Measurements from ENCODE around the gene UBLCP1. TPM values are rescaled to one million over a fixed set of nuclear protein-coding genes. Genes with fewer than 3 reads are reported as not detected.
A peak's percentile ranks its signal among the peaks of the same experiment; 100 is the strongest.

The UBLCP1 gene
- total RNA-seq, 1 donor from 2014 or later: 15.0 TPM

DNA sequence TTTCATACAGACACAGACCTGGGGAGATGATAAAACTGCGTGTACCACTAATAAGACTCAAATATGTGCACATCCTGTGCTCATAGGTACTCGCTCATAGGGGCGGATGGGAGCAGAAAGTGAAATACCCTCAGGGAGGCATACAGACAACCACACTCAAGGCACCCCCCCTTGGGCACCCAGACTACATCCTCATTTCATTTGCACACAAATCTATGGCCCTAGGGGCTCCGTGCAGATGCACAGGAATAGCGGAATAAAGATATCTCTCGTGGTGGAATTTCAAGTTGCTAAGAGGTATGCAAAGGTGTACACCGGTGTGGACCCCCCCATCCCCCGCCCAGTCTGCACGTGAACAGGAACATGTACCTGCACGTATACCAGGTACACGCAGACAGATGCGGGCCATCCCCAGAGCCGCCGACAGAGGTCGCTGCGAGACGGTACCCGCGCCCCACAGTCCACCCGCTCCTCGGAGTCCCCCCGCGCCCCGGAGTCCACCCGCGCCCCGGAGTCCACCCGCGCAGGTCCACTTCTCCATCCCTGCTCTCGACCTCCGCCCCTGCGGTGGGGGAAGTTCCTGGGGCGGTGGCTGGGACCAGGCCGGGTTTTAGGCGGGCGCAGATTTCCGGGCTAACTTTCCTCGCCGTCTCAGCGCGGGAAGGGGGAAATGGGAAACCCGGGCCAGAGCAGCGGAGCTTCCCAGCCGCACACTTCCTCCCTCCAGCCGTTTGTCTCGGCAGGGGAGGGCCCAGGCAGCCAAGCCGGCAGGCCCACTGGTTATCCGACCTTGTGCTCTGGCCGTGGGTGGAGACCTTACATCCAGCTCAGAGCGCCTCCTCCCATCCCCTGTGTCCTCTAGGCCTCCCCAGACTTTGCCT lies 68.2 kb downstream of the UBLCP1 start:
- H3K27me3 ChIP-seq: no peaks in the 10 kb centered on the region
- no peak overlapping the region for H3K27ac ChIP-seq
- DNase-seq (ENCODE audit: extremely low spot score in 2 of 2): no peak
- TF ChIP-seq POLR2AphosphoS5 (IDR thresholded peaks at IDR 0.05; ENCODE audit: insufficient read depth in 1 of 2, low read depth in 1 of 2) (no peak), POLR2A (IDR thresholded peaks at IDR 0.05) (no peak)
- TF ChIP-seq, protein P1, sequence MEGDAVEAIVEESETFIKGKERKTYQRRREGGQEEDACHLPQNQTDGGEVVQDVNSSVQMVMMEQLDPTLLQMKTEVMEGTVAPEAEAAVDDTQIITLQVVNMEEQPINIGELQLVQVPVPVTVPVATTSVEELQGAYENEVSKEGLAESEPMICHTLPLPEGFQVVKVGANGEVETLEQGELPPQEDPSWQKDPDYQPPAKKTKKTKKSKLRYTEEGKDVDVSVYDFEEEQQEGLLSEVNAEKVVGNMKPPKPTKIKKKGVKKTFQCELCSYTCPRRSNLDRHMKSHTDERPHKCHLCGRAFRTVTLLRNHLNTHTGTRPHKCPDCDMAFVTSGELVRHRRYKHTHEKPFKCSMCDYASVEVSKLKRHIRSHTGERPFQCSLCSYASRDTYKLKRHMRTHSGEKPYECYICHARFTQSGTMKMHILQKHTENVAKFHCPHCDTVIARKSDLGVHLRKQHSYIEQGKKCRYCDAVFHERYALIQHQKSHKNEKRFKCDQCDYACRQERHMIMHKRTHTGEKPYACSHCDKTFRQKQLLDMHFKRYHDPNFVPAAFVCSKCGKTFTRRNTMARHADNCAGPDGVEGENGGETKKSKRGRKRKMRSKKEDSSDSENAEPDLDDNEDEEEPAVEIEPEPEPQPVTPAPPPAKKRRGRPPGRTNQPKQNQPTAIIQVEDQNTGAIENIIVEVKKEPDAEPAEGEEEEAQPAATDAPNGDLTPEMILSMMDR (IDR thresholded peaks at IDR 0.05): peak; percentile 29 to 65 (median 50)
- no peaks in the 10 kb centered on the region for H3K36me3 ChIP-seq
- H3K4me3 ChIP-seq: peak overlapping the region; percentile 41 to 56
- H3K9me3 ChIP-seq: no peaks in the 10 kb centered on the region
- intact Hi-C loops (cut with DNase I): no loop called here
- peaks cover 10% of the 10 kb centered on the region for H3K4me1 ChIP-seq

DNA sequence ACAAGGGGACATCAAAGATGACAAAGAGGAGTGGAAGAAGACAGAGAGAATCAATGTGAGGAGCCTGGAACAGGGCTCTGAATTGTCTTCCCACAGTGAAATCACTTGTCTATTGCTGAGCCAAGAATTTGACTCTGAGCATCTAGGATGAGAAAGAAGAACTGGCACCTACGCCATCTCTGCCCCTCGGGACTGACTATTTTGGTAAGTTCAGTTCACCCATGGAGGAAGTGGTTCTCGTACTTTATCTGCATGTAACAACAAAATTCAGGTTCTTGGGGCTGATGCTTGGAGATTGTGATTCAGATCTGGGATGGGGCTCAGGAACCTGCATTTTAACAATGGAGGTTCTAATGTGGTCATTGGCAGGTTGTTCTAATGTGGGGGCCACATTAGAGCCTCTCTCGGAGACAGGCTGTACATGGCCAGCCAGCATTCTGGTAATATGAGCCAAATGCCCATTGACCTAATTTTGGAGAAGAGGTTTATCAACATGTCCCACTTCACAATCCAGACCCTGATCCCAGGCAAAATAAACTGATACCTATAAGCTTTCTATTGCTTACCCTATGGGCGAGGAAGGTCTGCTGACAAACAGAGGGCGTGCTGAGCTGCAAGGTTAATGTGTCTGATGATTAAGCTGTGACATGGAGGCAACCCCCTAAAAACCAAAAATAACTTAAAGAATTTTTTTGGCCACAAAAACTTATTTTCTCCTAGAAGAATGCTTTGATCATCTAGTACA lies 69.9 kb downstream of the UBLCP1 start:
- Histone ChIP-seq H3K27ac (no peak overlapping the region), H3K9me3 (no peaks in the 10 kb centered on the region), H3K36me3 (no peaks in the 10 kb centered on the region), H3K4me1 (peaks cover 15% of the 10 kb centered on the region), H3K27me3 (no peaks in the 10 kb centered on the region), H3K4me3 (no peak overlapping the region)
- intact Hi-C loops (cut with DNase I): no loop called here
- no peak for DNase-seq (ENCODE audit: extremely low spot score in 2 of 2)
- TF ChIP-seq POLR2A (IDR thresholded peaks at IDR 0.05) (no peak), POLR2AphosphoS5 (IDR thresholded peaks at IDR 0.05; ENCODE audit: insufficient read depth in 1 of 2, low read depth in 1 of 2) (no peak)
- TF ChIP-seq, protein P1 (IDR thresholded peaks at IDR 0.05): no peak

DNA sequence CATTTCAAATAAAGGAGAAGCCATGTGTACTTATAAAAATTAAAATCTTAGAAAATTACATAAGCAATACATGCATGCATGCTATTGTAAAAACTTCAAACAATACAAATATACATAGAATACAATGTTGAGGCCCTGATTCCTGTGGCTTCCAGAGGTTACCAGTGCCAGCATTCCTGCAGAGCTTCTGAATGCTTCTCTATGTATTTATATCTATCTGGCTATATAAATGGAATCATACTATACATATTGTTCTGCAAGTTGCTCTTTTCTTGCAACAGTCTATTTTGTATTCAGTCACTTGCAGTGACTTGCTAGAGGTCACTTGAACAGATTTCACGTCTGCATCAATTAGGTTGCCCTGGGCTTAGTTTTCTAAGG lies 70.4 kb downstream of the UBLCP1 start:
- no peaks in the 10 kb centered on the region for H3K36me3 ChIP-seq
- TF ChIP-seq POLR2A (IDR thresholded peaks at IDR 0.05) (no peak), POLR2AphosphoS5 (IDR thresholded peaks at IDR 0.05; ENCODE audit: insufficient read depth in 1 of 2, low read depth in 1 of 2) (no peak)
- TF ChIP-seq, protein P1 (IDR thresholded peaks at IDR 0.05): no peak
- H3K27me3 ChIP-seq: no peaks in the 10 kb centered on the region
- peaks cover 15% of the 10 kb centered on the region for H3K4me1 ChIP-seq
- no peak overlapping the region for H3K4me3 ChIP-seq
- no peak for DNase-seq (ENCODE audit: extremely low spot score in 2 of 2)
- intact Hi-C loops (cut with DNase I): no loop called here
- H3K9me3 ChIP-seq: no peaks in the 10 kb centered on the region
- H3K27ac ChIP-seq: no peak overlapping the region

Small RNA genes within 50 kb of the gene (small RNA-seq; reads per million reads assigned to genes)
- gene RF00263 (not detected), gene RNU4ATAC2P (not detected)

Other genes starting within 250 kb of the UBLCP1 start
- gene EBF1, start 163.4 kb upstream of the UBLCP1 start, total RNA-seq: 36.6 TPM
- gene RNF145, start 53.7 kb upstream of the UBLCP1 start, total RNA-seq: 67.8 TPM
- gene IL12B, start 67.2 kb downstream of the UBLCP1 start, total RNA-seq: not detected

All from vagina (tissue), 2 donors.